Stimulated activated CD8-positive, alpha-beta memory T cell treated with anti-CD3 and anti-CD28 coated beads, Interleukin-15, amount 100 ng/mL, for 1 hour (primary cell): Measurements from ENCODE around the gene PCBD2.

Source experiments
- DNase-seq: peaks from one replicate; pipeline ENCODE4 v3.0.0-alpha.2; 2020; ENCODE audit warnings: low read depth

PCBD2 gene

DNA sequence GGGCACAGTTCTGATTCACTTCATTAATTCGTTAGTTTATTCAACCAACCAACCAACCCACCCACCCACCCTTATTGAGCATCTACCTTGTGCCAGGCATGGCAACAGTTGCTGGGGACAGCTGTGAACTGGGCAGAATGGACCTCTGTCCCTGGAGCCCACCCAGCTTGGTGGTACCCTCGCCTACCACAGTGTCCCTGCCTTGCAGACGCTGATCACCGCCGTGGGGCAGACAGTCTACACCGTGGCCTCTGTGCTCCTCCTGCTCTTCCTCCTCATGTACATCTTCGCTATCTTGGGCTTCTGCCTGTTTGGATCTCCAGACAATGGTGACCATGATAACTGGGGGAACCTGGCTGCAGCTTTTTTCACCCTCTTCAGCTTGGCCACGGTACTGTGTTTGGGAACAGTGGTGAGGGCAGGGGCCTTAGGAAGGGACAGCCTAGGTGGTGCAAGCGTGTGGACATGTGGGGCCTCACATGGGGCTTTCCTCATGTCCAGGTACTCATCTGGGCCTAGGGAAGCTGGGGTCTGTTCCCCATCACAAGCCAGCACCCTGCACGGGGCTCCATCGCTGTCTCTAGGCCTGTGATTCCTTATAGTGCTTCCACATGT, 102.9 kb downstream of the PCBD2 start:
- no peak for DNase-seq

DNA sequence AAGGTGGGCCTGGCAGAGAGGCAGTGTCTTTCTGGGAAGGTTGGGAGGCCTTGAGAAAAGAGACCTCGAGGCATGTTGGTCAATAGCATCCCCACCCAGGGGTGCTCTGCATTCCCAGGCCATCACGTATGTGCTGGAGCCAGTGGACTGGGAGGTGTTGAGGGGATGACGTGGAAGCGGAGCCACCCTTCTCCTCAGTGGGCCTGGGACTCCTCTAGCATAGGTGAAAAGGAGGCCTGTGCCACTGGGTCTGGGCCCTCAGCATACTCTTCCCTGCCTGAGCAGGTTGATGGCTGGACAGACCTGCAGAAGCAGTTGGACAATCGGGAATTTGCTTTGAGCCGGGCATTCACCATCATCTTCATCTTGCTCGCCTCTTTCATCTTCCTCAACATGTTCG, 103.6 kb downstream of the PCBD2 start:
- DNase-seq = no peak

DNA sequence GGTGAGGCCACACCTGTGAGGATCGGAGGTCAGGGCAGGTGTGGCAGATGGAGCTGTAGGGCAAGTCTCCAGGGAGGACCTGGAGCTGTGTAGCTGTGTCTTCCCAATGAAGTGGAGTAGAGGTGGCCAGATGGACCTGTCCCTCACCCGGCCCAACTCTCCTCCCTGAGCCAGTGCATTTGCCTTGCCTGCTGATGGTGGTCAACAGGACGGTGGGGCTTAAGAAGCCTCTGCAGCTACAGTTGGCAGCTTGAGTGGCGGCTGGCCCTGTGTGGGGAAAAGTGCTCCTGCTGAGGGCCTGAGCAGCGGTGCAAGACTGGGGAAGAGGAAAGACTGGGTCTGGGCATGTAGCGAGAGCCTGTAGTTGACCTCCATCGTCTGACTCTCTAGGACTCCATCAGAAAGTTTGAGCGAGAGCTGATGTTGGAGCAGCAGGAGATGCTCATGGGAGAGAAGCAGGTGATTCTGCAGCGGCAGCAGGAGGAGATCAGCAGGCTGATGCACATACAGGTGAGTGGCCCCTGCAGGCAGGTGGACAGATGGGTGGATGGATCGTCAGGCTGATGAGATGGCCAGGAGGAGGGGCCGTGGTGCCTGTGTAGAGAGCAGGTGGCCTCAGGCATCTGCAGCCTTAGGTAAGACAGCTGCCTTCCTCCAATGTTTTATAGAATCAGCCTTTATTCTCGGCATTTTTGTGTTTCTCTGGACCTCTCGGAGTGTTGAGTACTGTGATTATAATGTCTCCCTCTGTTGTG, 104.2 kb downstream of the PCBD2 start:
- DNase-seq = no peak

DNA sequence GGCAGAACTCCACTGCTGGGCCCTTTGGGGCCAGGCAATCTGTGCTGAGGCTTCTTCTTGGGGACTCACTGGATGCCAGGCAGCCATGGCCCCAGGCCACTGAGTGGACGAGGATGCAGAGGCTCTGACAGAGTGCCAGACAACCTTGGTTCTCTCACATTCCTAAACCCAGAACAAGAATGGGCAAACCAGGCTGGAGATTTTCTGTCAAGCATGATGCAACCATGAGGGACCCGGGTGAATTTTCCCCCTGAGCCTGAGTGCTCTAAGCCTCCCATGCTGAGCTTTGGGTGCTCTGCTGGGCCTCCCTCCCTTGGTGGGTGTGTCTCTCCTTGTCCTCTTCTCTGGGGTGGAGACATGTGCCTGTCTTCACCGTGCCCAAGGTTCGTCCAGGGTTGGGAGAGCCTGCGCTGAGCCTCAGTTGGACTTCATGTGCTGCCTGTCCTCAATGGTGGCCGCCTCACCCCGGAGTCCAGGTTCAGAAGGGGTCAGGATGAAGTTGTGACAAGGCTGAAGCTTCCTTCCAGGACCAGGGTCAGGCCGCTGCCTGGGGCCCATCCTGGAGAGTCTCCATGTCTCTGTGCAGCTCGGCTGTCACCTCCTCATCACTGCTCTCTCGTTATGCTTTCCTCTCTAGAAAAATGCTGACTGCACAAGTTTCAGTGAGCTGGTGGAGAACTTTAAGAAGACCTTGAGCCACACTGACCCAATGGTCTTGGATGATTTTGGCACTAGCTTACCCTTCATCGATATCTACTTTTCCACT, 105.0 kb downstream of the PCBD2 start:
- no peak for DNase-seq

DNA sequence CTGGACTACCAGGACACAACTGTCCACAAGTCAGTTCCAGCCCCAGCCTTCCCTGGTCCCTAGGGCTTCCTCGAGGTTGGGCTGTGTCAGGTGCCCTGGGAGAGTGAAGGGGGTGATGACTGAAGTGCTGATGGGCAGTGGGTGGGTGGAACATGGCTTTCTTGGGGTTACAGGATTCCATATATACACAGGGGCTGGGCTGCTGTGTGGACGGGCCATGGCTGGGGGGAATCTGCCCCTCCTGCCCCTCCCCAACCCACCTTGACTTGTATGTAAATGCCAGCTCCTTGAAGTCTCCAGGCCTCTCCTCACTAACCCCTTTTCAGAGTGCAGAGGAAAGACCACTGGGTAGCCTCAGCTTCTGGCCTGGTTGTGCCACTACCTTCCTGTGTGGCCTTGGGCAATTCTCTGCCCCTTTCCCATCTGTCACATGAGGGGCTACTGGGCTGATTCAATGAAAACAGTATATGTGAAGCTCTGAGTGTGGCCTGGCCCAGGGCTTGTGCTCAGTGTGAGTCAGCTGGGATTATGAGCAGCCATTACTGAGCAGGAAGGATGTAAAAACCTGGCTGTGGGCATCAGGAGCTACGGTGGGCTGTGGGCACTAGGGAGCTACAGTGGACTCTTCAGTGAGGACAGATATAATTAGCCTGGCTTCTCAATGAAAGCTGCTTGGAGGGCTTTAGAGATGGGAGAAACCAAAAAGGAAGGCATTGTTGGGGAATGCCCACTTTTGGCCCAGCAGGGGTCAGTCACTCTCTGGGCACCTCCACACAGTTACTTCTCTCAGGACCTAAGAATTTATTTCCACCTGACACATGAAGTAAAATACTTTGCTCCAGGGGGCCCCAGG, 105.8 kb downstream of the PCBD2 start:
- DNase-seq = no peak

DNA sequence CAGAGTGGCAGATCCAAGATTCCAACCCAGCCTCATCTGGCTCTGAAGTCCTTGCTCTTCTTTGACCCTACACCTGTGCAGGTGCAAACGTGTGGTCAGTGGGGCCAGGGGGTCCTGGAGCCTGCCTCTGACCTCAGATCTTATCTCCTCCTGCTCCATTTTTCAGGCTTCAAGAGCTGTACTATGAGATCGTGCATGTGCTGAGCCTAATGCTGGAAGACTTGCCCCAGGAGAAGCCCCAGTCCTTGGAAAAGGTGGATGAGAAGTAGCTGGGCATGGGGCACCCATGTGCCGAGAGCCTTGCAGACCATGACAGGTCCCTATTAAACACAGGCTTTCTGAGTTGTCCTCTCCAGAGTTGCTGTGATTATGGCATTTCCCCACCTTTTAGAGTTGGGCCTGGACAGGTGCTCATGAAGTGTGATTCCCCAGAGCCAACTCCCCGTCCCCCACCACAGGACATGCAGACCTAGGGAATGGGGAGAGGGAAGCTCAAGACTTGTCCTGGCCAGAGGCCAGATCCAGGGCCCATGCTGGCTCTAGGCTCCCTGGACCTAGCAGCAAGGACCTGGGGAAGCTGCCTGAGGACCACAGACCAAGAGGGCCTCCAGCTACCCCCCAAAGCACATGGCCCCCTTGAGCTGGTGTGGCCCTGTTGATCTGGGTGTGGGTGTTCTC, 106.6 kb downstream of the PCBD2 start:
- DNase-seq = no peak

DNA sequence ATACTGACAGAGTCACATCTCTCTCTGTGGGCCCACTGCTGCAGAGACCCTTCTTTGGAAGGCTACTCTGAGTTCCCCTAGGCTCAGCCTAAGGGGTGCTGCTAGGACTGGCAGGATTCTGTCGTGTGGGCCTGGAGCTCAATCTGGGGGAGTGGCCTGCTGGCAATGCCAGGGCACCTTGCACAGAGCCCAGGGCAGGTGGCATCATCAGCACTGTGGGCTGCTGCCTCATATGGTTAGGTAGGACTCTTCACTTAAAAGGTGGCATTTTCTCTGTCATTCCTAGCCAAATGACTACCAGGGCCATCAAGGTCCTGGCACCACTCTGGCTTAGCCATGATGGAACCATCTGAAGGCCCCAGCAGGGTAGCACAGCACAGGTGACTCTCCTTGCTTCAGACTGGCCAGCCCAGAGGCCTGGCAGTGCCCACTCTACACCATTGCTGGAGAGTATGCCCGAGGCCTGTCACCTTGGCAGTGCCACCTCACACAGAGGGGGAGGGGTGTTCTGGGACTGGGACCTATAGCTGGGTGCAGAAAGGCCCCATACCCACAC, 107.2 kb downstream of the PCBD2 start:
- DNase-seq = no peak
